ENCODE measurements around the gene KCTD17. TPM values are rescaled to one million over a fixed set of nuclear protein-coding genes. Genes with fewer than 3 reads are reported as not detected.

KCTD17 gene
- total RNA-seq, 1 donor from 2014 or later = 46.9 TPM

- H3K36me3 Mint-ChIP-seq (ENCODE audit: low read depth, unreplicated experiment) = no peaks in the 10 kb centered on the region
- H3K4me1 Mint-ChIP-seq (ENCODE audit: unreplicated experiment) = peaks cover 5% of the 10 kb centered on the region
- H3K27me3 Mint-ChIP-seq (ENCODE audit: unreplicated experiment) = no peaks in the 10 kb centered on the region
- H3K27ac Mint-ChIP-seq (ENCODE audit: unreplicated experiment) = no peak overlapping the region
- no peak overlapping the region for H3K4me3 Mint-ChIP-seq (ENCODE audit: unreplicated experiment)
- H3K9me3 Mint-ChIP-seq (ENCODE audit: unreplicated experiment) = no peaks in the 10 kb centered on the region
- DNase-seq (ENCODE audit: low spot score) = no peak
- no peak for TF ChIP-seq CTCF (IDR thresholded peaks at IDR 0.05; ENCODE audit: unreplicated experiment)
These were observed 17.7 kb upstream of the KCTD17 start for GRCh38 chr22:37033605-37034430.

GRCh38 chr22:37036655-37037377, 14.7 kb upstream of the KCTD17 start:
- H3K27me3 Mint-ChIP-seq (ENCODE audit: unreplicated experiment) = no peaks in the 10 kb centered on the region
- peaks cover 21% of the 10 kb centered on the region for H3K4me1 Mint-ChIP-seq (ENCODE audit: unreplicated experiment)
- no peaks in the 10 kb centered on the region for H3K36me3 Mint-ChIP-seq (ENCODE audit: low read depth, unreplicated experiment)
- no peak for TF ChIP-seq CTCF (IDR thresholded peaks at IDR 0.05; ENCODE audit: unreplicated experiment)
- no peak overlapping the region for H3K4me3 Mint-ChIP-seq (ENCODE audit: unreplicated experiment)
- H3K27ac Mint-ChIP-seq (ENCODE audit: unreplicated experiment) = no peak overlapping the region
- DNase-seq (ENCODE audit: low spot score) = no peak
- H3K9me3 Mint-ChIP-seq (ENCODE audit: unreplicated experiment) = no peaks in the 10 kb centered on the region

GRCh38 chr22:37037669-37038068, 13.9 kb upstream of the KCTD17 start:
- H3K27ac Mint-ChIP-seq (ENCODE audit: unreplicated experiment) = no peak overlapping the region
- no peaks in the 10 kb centered on the region for H3K27me3 Mint-ChIP-seq (ENCODE audit: unreplicated experiment)
- no peaks in the 10 kb centered on the region for H3K36me3 Mint-ChIP-seq (ENCODE audit: low read depth, unreplicated experiment)
- no peaks in the 10 kb centered on the region for H3K9me3 Mint-ChIP-seq (ENCODE audit: unreplicated experiment)
- DNase-seq (ENCODE audit: low spot score) = no peak
- H3K4me3 Mint-ChIP-seq (ENCODE audit: unreplicated experiment) = no peak overlapping the region
- H3K4me1 Mint-ChIP-seq (ENCODE audit: unreplicated experiment) = peaks cover 22% of the 10 kb centered on the region
- no peak for TF ChIP-seq CTCF (IDR thresholded peaks at IDR 0.05; ENCODE audit: unreplicated experiment)

GRCh38 chr22:37039466-37039865, 12.1 kb upstream of the KCTD17 start:
- no peak overlapping the region for H3K27ac Mint-ChIP-seq (ENCODE audit: unreplicated experiment)
- no peaks in the 10 kb centered on the region for H3K36me3 Mint-ChIP-seq (ENCODE audit: low read depth, unreplicated experiment)
- no peak overlapping the region for H3K4me3 Mint-ChIP-seq (ENCODE audit: unreplicated experiment)
- DNase-seq (ENCODE audit: low spot score) = no peak
- H3K27me3 Mint-ChIP-seq (ENCODE audit: unreplicated experiment) = peaks cover 3% of the 10 kb centered on the region
- H3K4me1 Mint-ChIP-seq (ENCODE audit: unreplicated experiment) = peaks cover 34% of the 10 kb centered on the region
- no peak for TF ChIP-seq CTCF (IDR thresholded peaks at IDR 0.05; ENCODE audit: unreplicated experiment)
- no peaks in the 10 kb centered on the region for H3K9me3 Mint-ChIP-seq (ENCODE audit: unreplicated experiment)

Data from endothelial cell (in vitro differentiated cells).